ENCODE data around the gene TSPAN10. TPM values are rescaled to one million over a fixed set of nuclear protein-coding genes. Genes with fewer than 3 reads are reported as not detected.

TSPAN10 gene
- total and polyA plus RNA-seq, 4 donors = 0.61 to 4.7 (median 1.1) TPM

GRCh38 chr17:81682565-81683207 is 45.7 kb downstream of the TSPAN10 start:
- no peak overlapping the region for H3K27ac ChIP-seq (ENCODE audit: low read depth in 1 of 2, low read length in 1 of 2)
- TF ChIP-seq CTCF (IDR thresholded peaks at IDR 0.05; ENCODE audit: control extremely low read depth, extremely low read depth) = no peak
- no peaks in the 10 kb centered on the region for H3K27me3 ChIP-seq (ENCODE audit: control insufficient read depth in 3 of 3, insufficient read depth in 3 of 3, low read length in 2 of 3)
- H3K9ac ChIP-seq (ENCODE audit: insufficient read depth in 1 of 2, low read length in 2 of 2) = peak overlapping the region; percentile 57 to 81
- no peaks in the 10 kb centered on the region for H3K9me3 ChIP-seq (ENCODE audit: control insufficient read depth in 4 of 4, insufficient read depth in 3 of 4, low read length in 3 of 4)
- H3K36me3 ChIP-seq (ENCODE audit: control insufficient read depth in 4 of 4, insufficient read depth in 4 of 4, low read length in 4 of 4) = peaks cover 0 to 25% (median 4%) of the 10 kb centered on the region in 4 donors
- WGBS, 2 donors = 39 to 43% methylated on average over 19 of the region's 19 CpGs
- H3K4me3 ChIP-seq = peak overlapping the region; percentile 91
- ATAC-seq (ENCODE audit: insufficient read depth, low FRiP score) (no peak), DNase-seq (no peak)
- H3K4me1 ChIP-seq (ENCODE audit: control insufficient read depth in 5 of 5, insufficient read depth in 5 of 5, low read length in 5 of 5) = peaks cover 0 to 24% (median 5%) of the 10 kb centered on the region in 5 donors

DNA sequence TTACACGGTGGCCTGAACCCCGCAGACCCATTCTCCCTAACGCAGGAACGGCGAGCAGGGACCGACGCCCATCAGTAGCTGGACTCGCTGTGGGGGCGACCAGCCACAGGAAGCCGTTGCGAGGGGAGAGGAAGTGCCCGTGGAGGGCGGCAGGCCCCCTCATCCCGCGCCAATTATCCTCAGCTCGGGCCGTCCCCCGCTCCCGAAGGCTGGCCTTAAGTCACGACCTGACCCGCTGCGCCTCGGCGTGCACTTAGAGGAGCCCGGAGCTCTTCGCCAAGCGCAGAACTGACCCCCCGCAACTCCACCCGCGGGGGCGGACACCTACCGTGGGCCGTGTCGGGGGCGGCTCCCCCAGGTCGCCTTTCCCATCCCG is 46.2 kb downstream of the TSPAN10 start:
- Histone ChIP-seq H3K9ac (ENCODE audit: insufficient read depth in 1 of 2, low read length in 2 of 2) (peak overlapping the region; percentile 57 to 81), H3K27me3 (ENCODE audit: control insufficient read depth in 3 of 3, insufficient read depth in 3 of 3, low read length in 2 of 3) (no peaks in the 10 kb centered on the region), H3K36me3 (ENCODE audit: control insufficient read depth in 4 of 4, insufficient read depth in 4 of 4, low read length in 4 of 4) (peaks cover 0 to 30% (median 6%) of the 10 kb centered on the region in 4 donors), H3K9me3 (ENCODE audit: control insufficient read depth in 4 of 4, insufficient read depth in 3 of 4, low read length in 3 of 4) (no peaks in the 10 kb centered on the region), H3K27ac (ENCODE audit: low read depth in 1 of 2, low read length in 1 of 2) (peak overlapping the region; percentile 58 to 76), H3K4me1 (ENCODE audit: control insufficient read depth in 5 of 5, insufficient read depth in 5 of 5, low read length in 5 of 5) (peaks cover 0 to 24% (median 5%) of the 10 kb centered on the region in 5 donors), H3K4me3 (peak overlapping the region; percentile 91)
- no peak for ATAC-seq (ENCODE audit: insufficient read depth, low FRiP score)
- DNase-seq = no peak
- 0 to 1% methylated on average over 32 to 37 of the region's 37 CpGs for WGBS, 2 donors
- no peak for TF ChIP-seq CTCF (IDR thresholded peaks at IDR 0.05; ENCODE audit: control extremely low read depth, extremely low read depth)

DNA sequence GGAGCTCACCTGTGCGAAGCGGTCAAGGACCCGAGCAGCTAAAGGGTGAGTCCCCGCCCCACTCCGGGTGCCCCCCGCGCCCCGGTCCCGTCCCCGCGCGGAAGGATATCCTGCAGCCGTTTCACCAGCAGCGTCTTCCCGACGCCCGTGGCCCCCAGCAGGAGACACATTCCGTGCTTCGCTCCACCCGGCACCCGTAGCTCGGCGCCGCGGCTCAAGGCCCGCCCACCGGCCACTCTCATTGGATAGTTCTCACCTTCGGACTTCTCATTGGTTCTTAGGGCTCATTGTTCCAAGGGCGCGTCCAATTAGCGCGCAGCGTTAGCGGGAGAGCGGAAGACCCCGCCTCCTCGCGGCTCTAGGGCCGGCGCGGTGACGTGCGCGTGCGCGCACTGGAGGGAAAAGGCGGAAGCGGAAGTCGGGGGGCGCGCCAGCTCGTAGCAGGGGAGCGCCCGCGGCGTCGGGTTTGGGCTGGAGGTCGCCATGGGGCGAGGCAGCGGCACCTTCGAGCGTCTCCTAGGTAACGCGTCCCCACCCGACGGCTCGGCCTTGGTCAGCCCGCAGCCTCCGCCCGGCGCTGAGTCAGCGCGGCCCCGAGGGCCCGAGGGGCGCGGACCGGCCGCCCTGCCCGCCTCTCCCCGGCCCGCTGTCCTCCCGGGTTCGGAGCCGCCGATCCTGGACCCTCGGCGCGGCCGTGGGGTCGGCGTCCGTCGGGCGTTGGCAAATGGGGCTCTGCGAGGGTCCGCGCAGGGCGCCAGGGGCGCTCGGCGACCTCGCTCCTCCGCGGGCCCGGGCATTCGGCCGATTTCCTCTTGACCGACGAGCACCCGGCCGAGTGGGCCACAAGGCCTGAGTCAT is 46.8 kb downstream of the TSPAN10 start, which contains the start of the genes ARL16 and HGS:
TSS of gene ARL16 (minus strand) at position 214 of the 858 bp plus-strand sequence. CDS start at position 170, 44 bp downstream.
TSS of gene HGS (plus strand) at position 428 of the 858 bp plus-strand sequence. CDS start at position 484, 56 bp downstream.
- Histone ChIP-seq H3K4me3 (peak within 1 kb of the TSS; percentile 91), H3K4me1 (ENCODE audit: control insufficient read depth in 5 of 5, insufficient read depth in 5 of 5, low read length in 5 of 5) (peaks cover 0 to 24% (median 5%) of the 10 kb centered on the region in 5 donors), H3K36me3 (ENCODE audit: control insufficient read depth in 4 of 4, insufficient read depth in 4 of 4, low read length in 4 of 4) (peaks cover 0 to 36% (median 12%) of the 10 kb centered on the region in 4 donors), H3K9ac (ENCODE audit: insufficient read depth in 1 of 2, low read length in 2 of 2) (peak within 1 kb of the TSS; percentile 63 to 81), H3K9me3 (ENCODE audit: control insufficient read depth in 4 of 4, insufficient read depth in 3 of 4, low read length in 3 of 4) (no peaks in the 10 kb centered on the region), H3K27ac (ENCODE audit: low read depth in 1 of 2, low read length in 1 of 2) (peak within 1 kb of the TSS; percentile 87 to 94), H3K27me3 (ENCODE audit: control insufficient read depth in 3 of 3, insufficient read depth in 3 of 3, low read length in 2 of 3) (no peaks in the 10 kb centered on the region)
- WGBS, 2 donors = 0 to 1% methylated on average over 67 to 112 of the region's 112 CpGs
- TF ChIP-seq CTCF (IDR thresholded peaks at IDR 0.05; ENCODE audit: control extremely low read depth, extremely low read depth) = no peak
- ATAC-seq (ENCODE audit: insufficient read depth, low FRiP score) (peak; percentile 98), DNase-seq (peak; percentile 99 to 100 (median 99))
